Measurements from ENCODE around the gene BNC2. TPM values are rescaled to one million over a fixed set of nuclear protein-coding genes. Genes with fewer than 3 reads are reported as not detected.

The BNC2 gene
- total RNA-seq, 1 donor from 2014 or later, result 52.0 TPM

GRCh38 chr9:16675131-16675530 is 195.3 kb downstream of the BNC2 start:
- DNase-seq (ENCODE audit: low spot score), result no peak

- no peak for DNase-seq (ENCODE audit: low spot score)
Measured at GRCh38 chr9:16673171-16673570, 197.3 kb downstream of the BNC2 start.

GRCh38 chr9:16672501-16672900 is 198.0 kb downstream of the BNC2 start:
- no peak for DNase-seq (ENCODE audit: low spot score)

GRCh38 chr9:16671591-16672137 is 198.8 kb downstream of the BNC2 start:
- no peak for DNase-seq (ENCODE audit: low spot score)

GRCh38 chr9:16670791-16671190 is 199.7 kb downstream of the BNC2 start:
- no peak for DNase-seq (ENCODE audit: low spot score)

- DNase-seq (ENCODE audit: low spot score), result no peak
Measured at GRCh38 chr9:16668734-16669295, 201.7 kb downstream of the BNC2 start.

GRCh38 chr9:16664211-16664610 is 206.3 kb downstream of the BNC2 start:
- DNase-seq (ENCODE audit: low spot score), result no peak

GRCh38 chr9:16661816-16662215 is 208.7 kb downstream of the BNC2 start:
- no peak for DNase-seq (ENCODE audit: low spot score)

GRCh38 chr9:16659096-16659495 is 211.4 kb downstream of the BNC2 start:
- DNase-seq (ENCODE audit: low spot score), result no peak

- DNase-seq (ENCODE audit: low spot score), result no peak
Measured at GRCh38 chr9:16656432-16657169, 213.9 kb downstream of the BNC2 start.

GRCh38 chr9:16654596-16655126 is 215.8 kb downstream of the BNC2 start:
- no peak for DNase-seq (ENCODE audit: low spot score)

GRCh38 chr9:16653491-16654399 is 216.7 kb downstream of the BNC2 start:
- no peak for DNase-seq (ENCODE audit: low spot score)

GRCh38 chr9:16652582-16652981 is 217.9 kb downstream of the BNC2 start:
- DNase-seq (ENCODE audit: low spot score), result no peak

GRCh38 chr9:16651446-16651964 is 219.0 kb downstream of the BNC2 start:
- DNase-seq (ENCODE audit: low spot score), result no peak

GRCh38 chr9:16645970-16646369 is 224.5 kb downstream of the BNC2 start:
- DNase-seq (ENCODE audit: low spot score), result no peak

GRCh38 chr9:16642421-16643109 is 227.9 kb downstream of the BNC2 start:
- DNase-seq (ENCODE audit: low spot score), result no peak

- no peak for DNase-seq (ENCODE audit: low spot score)
Measured at GRCh38 chr9:16640649-16641048, 229.8 kb downstream of the BNC2 start.

- no peak for DNase-seq (ENCODE audit: low spot score)
Measured at GRCh38 chr9:16639644-16640043, 230.8 kb downstream of the BNC2 start.

GRCh38 chr9:16637911-16638310 is 232.6 kb downstream of the BNC2 start:
- no peak for DNase-seq (ENCODE audit: low spot score)

GRCh38 chr9:16637218-16637617 is 233.3 kb downstream of the BNC2 start:
- DNase-seq (ENCODE audit: low spot score), result no peak

- no peak for DNase-seq (ENCODE audit: low spot score)
Measured at GRCh38 chr9:16633794-16634193, 236.7 kb downstream of the BNC2 start.

Data from mucosa of gallbladder (tissue), 1 donor.